HEK293T (cell line): ENCODE data around the gene MMP20.

Source experiments
- CTBP1 ChIP-seq: fragments of 450-650 bp; IDR thresholded peaks from 2 replicates; pipeline ENCODE4 v1.6.1; 2016; ENCODE audit warnings: borderline replicate concordance
- ELF4 ChIP-seq: fragments of 450-650 bp; IDR thresholded peaks from 2 replicates; pipeline ENCODE4 v1.6.1; 2017; ENCODE audit warnings: antibody characterized with exemption
- FOXA1 ChIP-seq: fragments of 450-650 bp; IDR thresholded peaks from 2 replicates; pipeline ENCODE4 v1.6.1; 2016; ENCODE audit warnings: mild to moderate bottlenecking

DNA sequence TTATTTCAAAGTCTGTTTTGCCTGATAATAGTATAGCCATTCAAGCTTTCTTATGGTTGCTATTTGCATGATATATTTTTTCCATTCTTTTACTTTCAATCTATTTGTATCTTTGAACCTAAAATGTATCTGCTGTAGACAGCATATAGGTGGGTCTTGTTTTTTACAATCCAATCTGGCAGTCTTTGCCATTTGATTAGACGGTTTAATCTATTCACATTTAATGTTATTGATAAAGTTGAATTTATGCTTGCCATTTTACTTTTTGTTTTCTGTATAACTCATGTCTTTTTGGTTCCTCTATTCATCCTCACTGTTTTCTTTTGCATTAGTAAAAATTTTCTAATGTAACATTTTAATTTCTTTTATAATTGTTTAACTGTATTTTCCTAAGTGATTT, 37.4 kb downstream of the MMP20 start:
- TF ChIP-seq FOXA1 (no peak), ELF4 (no peak), CTBP1 (no peak)
